Fibroblast of peridontal ligament (primary cell): Measurements from ENCODE around the gene SEC24D.
"Not testable (repeated sequence)": the region's sequence is repeated elsewhere in the genome, so short reads cannot be mapped to it uniquely, and the experiment has no call there.

Source experiments
- DNase-seq: peaks from one replicate; pipeline ENCODE4 v3.0.0-alpha.2; 2010; ENCODE audit errors: extremely low read depth

SEC24D gene

GRCh38 chr4:118835571-118836300 is at the start of gene SEC24D:
Gene SEC24D, minus strand, starts transcription at chr4:118836126. Its CDS starts 2,430 bp downstream, at chr4:118833696.
- DNase-seq = peak; percentile 86

GRCh38 chr4:118884716-118885115 is 48.8 kb upstream of the SEC24D start:
- DNase-seq = no peak

- DNase-seq = no peak
Measured at GRCh38 chr4:118883861-118884260, 47.9 kb upstream of the SEC24D start.

- DNase-seq = no peak
Measured at GRCh38 chr4:118881512-118882146, 45.7 kb upstream of the SEC24D start.

- no peak for DNase-seq
Measured at GRCh38 chr4:118879409-118879808, 43.5 kb upstream of the SEC24D start.

GRCh38 chr4:118878507-118878906 is 42.6 kb upstream of the SEC24D start:
- DNase-seq = not testable (repeated sequence)

- DNase-seq = no peak
Measured at GRCh38 chr4:118877797-118878196, 41.9 kb upstream of the SEC24D start.

- DNase-seq = no peak
Measured at GRCh38 chr4:118872181-118872580, 36.3 kb upstream of the SEC24D start.

GRCh38 chr4:118869808-118870342 is 33.9 kb upstream of the SEC24D start:
- DNase-seq = peak; percentile 50

- DNase-seq = peak; percentile 77
Measured at GRCh38 chr4:118867311-118868067, 31.6 kb upstream of the SEC24D start.

- no peak for DNase-seq
Measured at GRCh38 chr4:118866442-118866841, 30.5 kb upstream of the SEC24D start.

GRCh38 chr4:118865091-118865708 is 29.3 kb upstream of the SEC24D start:
- DNase-seq = peak; percentile 65

- no peak for DNase-seq
Measured at GRCh38 chr4:118858779-118859178, 22.9 kb upstream of the SEC24D start.

GRCh38 chr4:118857760-118858159 is 21.8 kb upstream of the SEC24D start:
- DNase-seq = no peak

GRCh38 chr4:118850488-118851173 is 14.7 kb upstream of the SEC24D start:
- DNase-seq = peak; percentile 41

- DNase-seq = no peak
Measured at GRCh38 chr4:118849867-118850487, 14.1 kb upstream of the SEC24D start.

- no peak for DNase-seq
Measured at GRCh38 chr4:118848901-118849300, 13.0 kb upstream of the SEC24D start.

- no peak for DNase-seq
Measured at GRCh38 chr4:118848242-118848641, 12.3 kb upstream of the SEC24D start.

GRCh38 chr4:118846979-118847378 is 11.1 kb upstream of the SEC24D start:
- DNase-seq = no peak

GRCh38 chr4:118845552-118846050 is 9.7 kb upstream of the SEC24D start:
- no peak for DNase-seq

- DNase-seq = no peak
Measured at GRCh38 chr4:118843237-118843636, 7.3 kb upstream of the SEC24D start.
